Mesenchymal stem cell (in vitro differentiated cells and primary cell): ENCODE results near the gene WDR46.

Experiments
- DNase-seq: peaks from one replicate; pipeline ENCODE4 v3.0.0-alpha.2; 2013
- H2AFZ ChIP-seq: one replicate; pipeline ENCODE4 v1.6.1; 2013; ENCODE audit warnings: low read depth, mild to moderate bottlenecking, control low read depth, inconsistent platforms, low read length, moderate library complexity
- H2AK5ac ChIP-seq: 2 replicates; pipeline ENCODE4 v1.6.1; 2013; ENCODE audit warnings: low read length, moderate library complexity, mild to moderate bottlenecking, inconsistent platforms; ENCODE audit not compliant: severe bottlenecking
- H2BK120ac ChIP-seq: one replicate; pipeline ENCODE4 v1.6.1; 2013; ENCODE audit warnings: low read depth, mild to moderate bottlenecking, inconsistent platforms, low read length, moderate library complexity
- H2BK12ac ChIP-seq, 2 experiments: one replicate each; pipeline ENCODE4 v1.6.1; 2013; ENCODE audit warnings: inconsistent platforms in 2 of 2, low read length in 2 of 2, mild to moderate bottlenecking in 2 of 2, moderate library complexity in 2 of 2, control low read depth in 1 of 2
- H2BK15ac ChIP-seq: one replicate; pipeline ENCODE4 v1.6.1; 2013; ENCODE audit warnings: mild to moderate bottlenecking, low read depth, inconsistent platforms; ENCODE audit not compliant: poor library complexity, severe bottlenecking
- H2BK5ac ChIP-seq: 2 replicates; pipeline ENCODE4 v1.6.1; 2013; ENCODE audit warnings: low read depth, mild to moderate bottlenecking, low read length, control low read depth, inconsistent platforms; ENCODE audit not compliant: poor library complexity, severe bottlenecking
- H3K14ac ChIP-seq, 2 experiments: one replicate each; pipeline ENCODE4 v1.6.1; 2013; ENCODE audit warnings: inconsistent platforms in 2 of 2, low read length in 2 of 2, control low read depth in 1 of 2, mild to moderate bottlenecking in 1 of 2, moderate library complexity in 1 of 2
- H3K18ac ChIP-seq, 2 experiments: one replicate each; pipeline ENCODE4 v1.6.1; 2013; ENCODE audit warnings: inconsistent platforms in 2 of 2, low read length in 2 of 2, control low read depth in 1 of 2, low read depth in 1 of 2, mild to moderate bottlenecking in 1 of 2
- H3K23ac ChIP-seq, 2 experiments: one replicate each; pipeline ENCODE4 v1.6.1; 2013; ENCODE audit warnings: inconsistent platforms in 2 of 2, low read length in 2 of 2, mild to moderate bottlenecking in 2 of 2, moderate library complexity in 2 of 2, control low read depth in 1 of 2
- H3K27ac ChIP-seq: 2 replicates; pipeline ENCODE4 v1.5.1; 2013; ENCODE audit warnings: mild to moderate bottlenecking, moderate library complexity, low read length, control low read depth, inconsistent platforms; ENCODE audit not compliant: poor library complexity, severe bottlenecking
- H3K27me3 ChIP-seq, 2 experiments: 2 replicates each; pipeline versions ENCODE4 v1.6.1 to v1.7.0; 2013; ENCODE audit warnings: low read length in 2 of 2, mild to moderate bottlenecking in 2 of 2, moderate library complexity in 2 of 2, control low read depth in 1 of 2, inconsistent platforms in 1 of 2; ENCODE audit not compliant: control insufficient read depth in 1 of 2, insufficient read depth in 1 of 2
- H3K36me3 ChIP-seq, 2 experiments: 2 replicates each; pipeline versions ENCODE4 v1.6.1 to v1.7.0; 2013; ENCODE audit warnings: low read length in 2 of 2, control low read depth in 1 of 2, inconsistent platforms in 1 of 2, low read depth in 1 of 2, mild to moderate bottlenecking in 1 of 2; ENCODE audit not compliant: insufficient read depth in 2 of 2, control insufficient read depth in 1 of 2
- H3K4ac ChIP-seq, 2 experiments: one replicate each; pipeline ENCODE4 v1.6.1; 2013; ENCODE audit warnings: inconsistent platforms in 2 of 2, low read length in 2 of 2, mild to moderate bottlenecking in 2 of 2, moderate library complexity in 2 of 2, control low read depth in 1 of 2, low read depth in 1 of 2
- H3K4me1 ChIP-seq: 2 replicates; pipeline ENCODE4 v1.6.1; 2013; ENCODE audit warnings: low read depth, low read length, control low read depth; ENCODE audit not compliant: control insufficient read depth, insufficient read depth
- H3K4me2 ChIP-seq: 2 replicates; pipeline ENCODE4 v1.6.1; 2013; ENCODE audit warnings: low read length, mild to moderate bottlenecking, inconsistent platforms; ENCODE audit not compliant: poor library complexity, severe bottlenecking
- H3K4me3 ChIP-seq, 2 experiments: 2 replicates each; pipeline versions ENCODE4 v1.5.1 to v1.7.0; 2013; ENCODE audit warnings: low read length in 2 of 2, mild to moderate bottlenecking in 2 of 2, control low read depth in 1 of 2, low read depth in 1 of 2; ENCODE audit not compliant: insufficient read depth in 1 of 2
- H3K79me1 ChIP-seq: replicated peaks from 2 replicates; pipeline ENCODE4 v1.6.1; 2013; ENCODE audit warnings: mild to moderate bottlenecking, control low read depth, low read length, inconsistent platforms; ENCODE audit not compliant: poor library complexity, severe bottlenecking
- H3K9ac ChIP-seq: 2 replicates; pipeline ENCODE4 v1.7.0; 2013; ENCODE audit warnings: mild to moderate bottlenecking, low read length, moderate library complexity
- H3K9me3 ChIP-seq: 2 replicates; pipeline ENCODE4 v1.7.0; 2013; ENCODE audit warnings: mild to moderate bottlenecking, low read length; ENCODE audit not compliant: control insufficient read depth
- H4K8ac ChIP-seq: one replicate; pipeline ENCODE4 v1.6.1; 2013; ENCODE audit warnings: inconsistent platforms, mild to moderate bottlenecking, low read length, moderate library complexity
- H4K91ac ChIP-seq: one replicate; pipeline ENCODE4 v1.6.1; 2013; ENCODE audit warnings: mild to moderate bottlenecking, low read length, inconsistent platforms
- WGBS: methylation state at CpG from one replicate; pipeline ENCODE4 v1.1.7; 2013; ENCODE audit warnings: mixed read lengths; 5-methylcytosine and 5-hydroxymethylcytosine counted together

WDR46 gene

GRCh38 chr6:33330736-33331135, 41.7 kb upstream of the WDR46 start:
- Histone ChIP-seq H3K9me3 (no peaks in the 10 kb centered on the region), H3K4me2 (no peak overlapping the region), H3K79me1 (no peaks in the 10 kb centered on the region), H2BK5ac (no peak overlapping the region), H4K8ac (no peak overlapping the region), H2BK15ac (no peak overlapping the region), H3K4ac (no peak overlapping the region), H2BK120ac (no peak overlapping the region), H3K36me3 (no peaks in the 10 kb centered on the region), H2BK12ac (no peak overlapping the region), H4K91ac (no peak overlapping the region), H3K4me1 (no peaks in the 10 kb centered on the region), H2AK5ac (no peak overlapping the region), H3K4me3 (no peak overlapping the region), H3K27ac (no peak overlapping the region), H3K23ac (no peak overlapping the region), H2AFZ (no peak overlapping the region), H3K27me3 (peaks cover 0 to 7% of the 10 kb centered on the region in 2 experiments), H3K18ac (no peak overlapping the region), H3K9ac (no peak overlapping the region), H3K14ac (no peak overlapping the region)
- 90% methylated on average over 9 of the region's 10 CpGs for WGBS
- no peak for DNase-seq

GRCh38 chr6:33329058-33329457, 40.0 kb upstream of the WDR46 start:
- Histone ChIP-seq H3K23ac (no peak overlapping the region), H3K4ac (no peak overlapping the region), H4K91ac (no peak overlapping the region), H3K4me1 (no peaks in the 10 kb centered on the region), H2AK5ac (no peak overlapping the region), H2BK12ac (no peak overlapping the region), H3K9me3 (no peaks in the 10 kb centered on the region), H2AFZ (no peak overlapping the region), H3K27me3 (peaks cover 0 to 4% of the 10 kb centered on the region in 2 experiments), H2BK5ac (no peak overlapping the region), H3K4me2 (no peak overlapping the region), H2BK15ac (no peak overlapping the region), H3K27ac (no peak overlapping the region), H3K18ac (no peak overlapping the region), H3K14ac (no peak overlapping the region), H4K8ac (no peak overlapping the region), H2BK120ac (no peak overlapping the region), H3K4me3 (no peak overlapping the region), H3K36me3 (no peaks in the 10 kb centered on the region), H3K9ac (no peak overlapping the region), H3K79me1 (no peaks in the 10 kb centered on the region)
- DNase-seq, result no peak
- 64% methylated on average over 5 of the region's 5 CpGs for WGBS

GRCh38 chr6:33324125-33324524, 35.1 kb upstream of the WDR46 start:
- no peak overlapping the region for H2BK12ac ChIP-seq
- no peak overlapping the region for H2BK15ac ChIP-seq
- 78% methylated on average over 5 of the region's 7 CpGs for WGBS
- no peak overlapping the region for H3K23ac ChIP-seq
- H3K4me3 ChIP-seq, result peak overlapping the region in 1 of 2 experiments; percentile 96
- no peak overlapping the region for H2AK5ac ChIP-seq
- no peak for DNase-seq
- no peak overlapping the region for H3K4me2 ChIP-seq
- H3K27ac ChIP-seq, result no peak overlapping the region
- H3K4me1 ChIP-seq, result peaks cover 25% of the 10 kb centered on the region
- H2BK5ac ChIP-seq, result no peak overlapping the region
- no peaks in the 10 kb centered on the region for H3K9me3 ChIP-seq
- peaks cover 0 to 4% of the 10 kb centered on the region in 2 experiments for H3K27me3 ChIP-seq
- H2AFZ ChIP-seq, result no peak overlapping the region
- no peak overlapping the region for H3K18ac ChIP-seq
- H3K9ac ChIP-seq, result peak overlapping the region; percentile 96
- H3K14ac ChIP-seq, result no peak overlapping the region
- H3K4ac ChIP-seq, result no peak overlapping the region
- no peak overlapping the region for H4K91ac ChIP-seq
- peaks cover 5% of the 10 kb centered on the region for H3K79me1 ChIP-seq
- peaks cover 15 to 21% of the 10 kb centered on the region in 2 experiments for H3K36me3 ChIP-seq
- H2BK120ac ChIP-seq, result no peak overlapping the region
- H4K8ac ChIP-seq, result no peak overlapping the region

- peaks cover 9% of the 10 kb centered on the region for H3K79me1 ChIP-seq
- peak overlapping the region; percentile 36 to 96 for H3K4me3 ChIP-seq
- H2BK15ac ChIP-seq, result no peak overlapping the region
- DNase-seq, result no peak
- H3K14ac ChIP-seq, result no peak overlapping the region
- H4K8ac ChIP-seq, result no peak overlapping the region
- peak overlapping the region; percentile 91 for H3K4me2 ChIP-seq
- no peaks in the 10 kb centered on the region for H3K27me3 ChIP-seq
- no peak overlapping the region for H3K23ac ChIP-seq
- H3K36me3 ChIP-seq, result peaks cover 21 to 26% of the 10 kb centered on the region in 2 experiments
- H4K91ac ChIP-seq, result no peak overlapping the region
- H2BK120ac ChIP-seq, result no peak overlapping the region
- no peak overlapping the region for H3K18ac ChIP-seq
- no peak overlapping the region for H3K27ac ChIP-seq
- H3K4me1 ChIP-seq, result peaks cover 28% of the 10 kb centered on the region
- no peak overlapping the region for H2AK5ac ChIP-seq
- H3K9me3 ChIP-seq, result no peaks in the 10 kb centered on the region
- H2BK12ac ChIP-seq, result no peak overlapping the region
- no peak overlapping the region for H3K4ac ChIP-seq
- H3K9ac ChIP-seq, result peak overlapping the region; percentile 96
- H2AFZ ChIP-seq, result peak overlapping the region; percentile 70
- 8% methylated on average over 12 of the region's 12 CpGs for WGBS
- H2BK5ac ChIP-seq, result no peak overlapping the region
Measured at GRCh38 chr6:33323623-33323948, 34.5 kb upstream of the WDR46 start.
